K562 (cell line): ENCODE results near the gene USP22. TPM values are rescaled to one million over a fixed set of nuclear protein-coding genes. Genes with fewer than 3 reads are reported as not detected.

ENCODE experiments used
- ATAC-seq: fragments of 200-7000 bp; cut with Tn5 transposase; 3 replicates; pipeline ENCODE4 v1.9.1; 2020; ENCODE audit warnings: moderate library complexity
- BruUV-seq: library from RNA; stranded (reverse); fragments of 400-500 nt; replicated peaks from 2 replicates; lab custom pipeline; 2021; lab: Mats Ljungman, UMichigan
- CTCF ChIA-PET: fragments of 300-600 bp; formaldehyde crosslinking; extraction: SDS; loops from one replicate; lab custom pipeline; 2021; ENCODE audit warnings: low intra/inter-chr PET ratio; lab: Yijun Ruan, JAX
- POLR2A ChIA-PET: fragments of 300-600, 350-650 bp; sonication (Branson Sonifier 250); formaldehyde crosslinking; extraction: SDS; loops from one replicate; lab custom pipeline; 2021; ENCODE audit warnings: antibody characterized with exemption, inconsistent platforms; lab: Yijun Ruan, JAX
- DNase-seq, 4 experiments: peaks; one replicate each; pipeline versions ENCODE4 v3.0.0 to v3.0.0-alpha.2; 2011 to 2018; ENCODE audit warnings: low spot score in 3 of 4, mixed read lengths in 3 of 4; ENCODE audit errors: extremely low read depth in 1 of 4
- FAIRE-seq: peaks from 2 replicates; lab custom pipeline; 2011; peaks lifted over from hg19 to GRCh38; lab: Jason Lieb, UNC
- H2AFZ ChIP-seq: 2 replicates; pipeline ENCODE4 v1.6.0; 2011; ENCODE audit warnings: low read depth, low read length, control low read depth, inconsistent platforms
- H3K27ac ChIP-seq: fragments of 200-600 bp; 3 replicates; pipeline ENCODE4 v1.8.0; 2011; ENCODE audit warnings: low read depth, mild to moderate bottlenecking, control low read depth, inconsistent platforms, low read length, moderate library complexity, mixed read lengths; ENCODE audit errors: extremely low read depth
- H3K27me3 ChIP-seq, 2 experiments: fragments of 300-600 bp in 1 of 2; 2 replicates in 1 of 2; 3 replicates in 1 of 2; pipeline versions ENCODE4 v1.6.0 to v1.8.0; 2011; ENCODE audit warnings: inconsistent platforms in 2 of 2, low read length in 2 of 2, mild to moderate bottlenecking in 1 of 2, mixed read lengths in 1 of 2, moderate library complexity in 1 of 2; ENCODE audit not compliant: control insufficient read depth in 2 of 2, insufficient read depth in 2 of 2
- H3K36me3 ChIP-seq: fragments of 300-600 bp; 3 replicates; pipeline ENCODE4 v1.8.0; 2011; ENCODE audit warnings: mild to moderate bottlenecking, low read length, inconsistent platforms; ENCODE audit not compliant: control insufficient read depth, insufficient read depth
- H3K4me1 ChIP-seq, 2 experiments: fragments of 200-600 bp in 1 of 2; replicated peaks in 1 of 2; 2 replicates in 1 of 2; 3 replicates in 1 of 2; pipeline versions ENCODE4 v1.5.1 to v1.8.0; 2011; ENCODE audit warnings: inconsistent platforms in 2 of 2, low read length in 2 of 2, mild to moderate bottlenecking in 1 of 2, mixed read lengths in 1 of 2, moderate library complexity in 1 of 2; ENCODE audit not compliant: control insufficient read depth in 2 of 2, insufficient read depth in 2 of 2
- H3K4me2 ChIP-seq: 2 replicates; pipeline ENCODE4 v1.6.1; 2011; ENCODE audit warnings: low read length, control low read depth, inconsistent platforms, mixed read lengths; ENCODE audit not compliant: insufficient read depth
- H3K4me3 ChIP-seq: fragments of 200-600 bp; sonication (generic), shearing (Covaris generic); 2 replicates; pipeline ENCODE4 v1.5.1; 2016; ENCODE audit warnings: control low read depth, inconsistent platforms
- H3K79me2 ChIP-seq: fragments of 200-600 bp; 3 replicates; pipeline ENCODE4 v1.8.0; 2011; ENCODE audit warnings: low read length, inconsistent platforms; ENCODE audit not compliant: control insufficient read depth, insufficient read depth
- H3K9ac ChIP-seq, 2 experiments: 2 replicates each; pipeline versions ENCODE4 v1.6.0 to v1.6.1; 2011; ENCODE audit warnings: low read depth in 2 of 2, low read length in 2 of 2, control low read depth in 1 of 2, inconsistent platforms in 1 of 2, mild to moderate bottlenecking in 1 of 2, mixed read lengths in 1 of 2; ENCODE audit not compliant: insufficient read depth in 1 of 2
- H3K9me1 ChIP-seq: one replicate; pipeline ENCODE4 v1.6.0; 2011; ENCODE audit warnings: inconsistent platforms, mild to moderate bottlenecking, low read length, moderate library complexity; ENCODE audit not compliant: control insufficient read depth, insufficient read depth
- H3K9me3 ChIP-seq: replicated peaks from 2 replicates; pipeline ENCODE4 v1.5.1; 2011; ENCODE audit warnings: low read depth, low read length, inconsistent platforms; ENCODE audit not compliant: control insufficient read depth, insufficient read depth
- H4K20me1 ChIP-seq: replicated peaks from 2 replicates; pipeline ENCODE4 v1.6.1; 2011; ENCODE audit warnings: low read length, inconsistent platforms, mixed read lengths; ENCODE audit not compliant: control insufficient read depth, insufficient read depth
- MECOM ChIP-seq: fragments of 250-450 bp; sonication (Bioruptor Pico); IDR thresholded peaks from 2 replicates; pipeline ENCODE4 v1.8.0; 2022; ENCODE audit warnings: inconsistent platforms
- MEF2A ChIP-seq: IDR thresholded peaks from 2 replicates; pipeline ENCODE4 v1.6.1; 2011; ENCODE audit warnings: low read depth, mild to moderate bottlenecking, low read length, moderate library complexity; ENCODE audit not compliant: control insufficient read depth
- NCOA2 ChIP-seq, 2 experiments: fragments of 450-650 bp; IDR thresholded peaks; 2 replicates each; pipeline ENCODE4 v1.6.1; 2018; ENCODE audit warnings: mild to moderate bottlenecking in 2 of 2, moderate library complexity in 1 of 2; ENCODE audit not compliant: partially characterized antibody in 2 of 2
- NFIX ChIP-seq: fragments of 250-450 bp; sonication (Bioruptor Pico); IDR thresholded peaks from 2 replicates; pipeline ENCODE4 v1.4.0; 2020; ENCODE audit warnings: low read depth, mild to moderate bottlenecking, moderate library complexity
- PTRF ChIP-seq: fragments of 450-650 bp; IDR thresholded peaks from 2 replicates; pipeline ENCODE4 v1.6.1; 2016; ENCODE audit warnings: mild to moderate bottlenecking, missing genetic modification characterization, missing compliant biosample characterization
- RAD21 ChIP-seq, 2 experiments: fragments of 250-450 bp in 1 of 2; fragments of 450-650 bp in 1 of 2; sonication (Bioruptor Pico) in 1 of 2; formaldehyde crosslinking in 1 of 2; IDR thresholded peaks in 1 of 2; conservative IDR thresholded peaks in 1 of 2; 2 replicates each; pipeline versions ENCODE4 v1.4.0 to v1.8.0; 2020 to 2022; ENCODE audit warnings: mild to moderate bottlenecking in 2 of 2, moderate library complexity in 1 of 2
- RFX1 ChIP-seq: fragments of 450-650 bp; IDR thresholded peaks from 2 replicates; pipeline ENCODE4 v1.6.1; 2016; ENCODE audit warnings: mild to moderate bottlenecking, moderate library complexity
- SAFB ChIP-seq: fragments of 200-400 bp; formaldehyde crosslinking; IDR thresholded peaks from 2 replicates; pipeline ENCODE4 v1.6.1; 2017; ENCODE audit warnings: low read depth, low read length, borderline replicate concordance
- SMAD1 ChIP-seq: fragments of 150-350 bp; IDR thresholded peaks from 2 replicates; pipeline ENCODE4 v1.6.1; 2014; ENCODE audit warnings: low read length, low read depth; ENCODE audit not compliant: partially characterized antibody
- SOX6 ChIP-seq: fragments of 450-650 bp; IDR thresholded peaks from 2 replicates; pipeline ENCODE4 v1.6.1; 2014; ENCODE audit warnings: mild to moderate bottlenecking
- YY1 ChIP-seq, 3 experiments: IDR thresholded peaks; 2 replicates each; pipeline ENCODE4 v1.6.1; 2011; ENCODE audit warnings: low read length in 2 of 3, mild to moderate bottlenecking in 2 of 3, moderate library complexity in 2 of 3, borderline replicate concordance in 1 of 3, control low read depth in 1 of 3, low read depth in 1 of 3; ENCODE audit not compliant: insufficient read depth in 3 of 3, insufficient replicate concordance in 2 of 3, control insufficient read depth in 1 of 3, insufficient read length in 1 of 3; ENCODE audit errors: extremely low read depth in 1 of 3
- ZBTB7A ChIP-seq: IDR thresholded peaks from 2 replicates; pipeline ENCODE4 v1.6.1; 2011; ENCODE audit warnings: low read depth, mild to moderate bottlenecking, low read length, moderate library complexity, borderline replicate concordance; ENCODE audit not compliant: control insufficient read depth
- ZEB2 ChIP-seq: fragments of 450-650 bp; IDR thresholded peaks from 2 replicates; pipeline ENCODE4 v1.6.1; 2016
- ZNF146 ChIP-seq: IDR thresholded peaks from one replicate; pipeline ENCODE4 v1.6.1; 2018; ENCODE audit warnings: missing compliant biosample characterization; ENCODE audit not compliant: unreplicated experiment
- WGBS: fragments of 100-300 bp; shearing (Covaris generic); methylation state at CpG from one replicate; pipeline ENCODE4 v1.1.6; 2016; ENCODE audit warnings: low coverage, mixed read lengths; ENCODE audit not compliant: insufficient coverage; ENCODE audit errors: missing lambda C conversion rate; 5-methylcytosine and 5-hydroxymethylcytosine counted together
- in situ Hi-C: fragments of 300-500 bp; cut with MboI; formaldehyde crosslinking; loops from 4 replicates; pipeline ENCODE4 v1.15.0; 2018; ENCODE audit warnings: inconsistent platforms, mixed read lengths
- intact Hi-C: fragments of 100-400 bp; cut with micrococcal nuclease; formaldehyde crosslinking; loops from 2 replicates; pipeline ENCODE4 v1.14.2; 2022
- polyA plus RNA-seq, 8 experiments: library from polyadenylated mRNA; depleted of rRNA in 4 of 8; stranded (reverse) in 5 of 8; unstranded in 3 of 8; fragments of >200 nt; fragmentation: Nextera tagmentation in 2 of 8; fragmentation: Illumina TruSeq in 1 of 8; extraction: Ambion mirVana in 2 of 8; extraction: Trizol in 1 of 8; gene quantifications; 2 replicates each; pipeline versions ENCODE4 v1.2.1 to v1.2.3, GENCODE V29; 2011 to 2014; ENCODE audit warnings: inconsistent platforms in 1 of 8, missing spikeins in 1 of 8
- total RNA-seq, 7 experiments: library from RNA; depleted of rRNA in 6 of 7; stranded (reverse); fragments of >200 nt in 6 of 7; fragmentation: Illumina TruSeq in 2 of 7; extraction: Trizol in 2 of 7; gene quantifications; 2 replicates each; pipeline versions ENCODE4 v1.2.1 to v1.2.3, GENCODE V29; 2011 to 2021; ENCODE audit warnings: low replicate concordance in 1 of 7
- TF ChIP-seq, protein P1 (sequence below), 3 experiments: fragments of 200-800 bp in 1 of 3; fragments of 250-450 bp in 1 of 3; fragments of 450-650 bp in 1 of 3; sonication (Bioruptor Pico) in 1 of 3; sonication (Bioruptor generic) in 1 of 3; formaldehyde crosslinking in 1 of 3; IDR thresholded peaks; 2 replicates each; pipeline versions ENCODE4 v1.6.1 to v1.8.0; 2016 to 2022; ENCODE audit warnings: mild to moderate bottlenecking in 2 of 3, missing genetic modification characterization in 2 of 3, missing compliant biosample characterization in 1 of 3, moderate library complexity in 1 of 3

USP22 gene
- total and polyA plus RNA-seq, 9 of the 15 experiments (the other 6 are each of a cell fraction or from before 2014, with no cell fraction given), result 6.5 to 113 (median 58.9) TPM

GRCh38 chr17:21039839-21040575 lies 2.8 kb downstream of the USP22 start:
- H3K36me3 ChIP-seq, result peaks cover 40% of the 10 kb centered on the region; the same call in 2 of the 3 replicates
- peak overlapping the region; percentile 78 for H3K4me2 ChIP-seq
- ATAC-seq (no peak), DNase-seq (peak in 3 of 4 experiments; percentile 33 to 66 (median 33)), FAIRE-seq (no peak)
- peaks cover 28 to 29% of the 10 kb centered on the region in 2 experiments; a peak in 4 of 5 replicates for H3K4me1 ChIP-seq
- peaks cover 47% of the 10 kb centered on the region for H4K20me1 ChIP-seq
- no peaks in the 10 kb centered on the region for H3K9me3 ChIP-seq
- H3K9me1 ChIP-seq, result no peaks in the 10 kb centered on the region
- H3K4me3 ChIP-seq, result peak overlapping the region; percentile 97
- peaks cover 70% of the 10 kb centered on the region for H3K79me2 ChIP-seq
- peak overlapping the region in 1 of 2 experiments; percentile 81; a peak in 2 of 4 replicates for H3K9ac ChIP-seq
- H3K27me3 ChIP-seq, result no peaks in the 10 kb centered on the region
- intact Hi-C loops (loop anchor here (1.0 kb wide), 1 partner anchor 59 kb away; no protein-coding TSS in a partner anchor), in situ Hi-C loops (no loop called here)
- TSS peak; percentile 38 for BruUV-seq
- no peak overlapping the region for H2AFZ ChIP-seq
- ChIA-PET CTCF (interaction anchor here (0.5 to 1.9 kb wide), 2 partner anchors 59 to 281 kb away, joined by 3 to 9 read pairs; no protein-coding TSS in a partner anchor), POLR2A (no interaction called here)
- H3K27ac ChIP-seq, result peak overlapping the region; percentile 100; the same call in 2 of the 3 replicates
- WGBS, result 36% methylated on average over 6 of the region's 6 CpGs
- TF ChIP-seq NCOA2 (IDR thresholded peaks at IDR 0.05; ENCODE audit: partially characterized antibody in 2 of 2) (peak in 1 of 2 experiments; percentile 58), SOX6 (no peak), YY1 (IDR thresholded peaks at IDR 0.05; ENCODE audit: borderline replicate concordance in 1 of 3, control insufficient read depth in 1 of 3, extremely low read depth in 1 of 3, insufficient read depth in 3 of 3, insufficient read length in 1 of 3, insufficient replicate concordance in 2 of 3, low read depth in 1 of 3, low read length in 2 of 3) (peak in 1 of 3 experiments; percentile 64), ZEB2 (0 out of 2 replicates have a peak, but pooled peaks have one; percentile 43), NFIX (CRISPR knock-in tag) (peak; percentile 97), SAFB (no peak), RAD21 (CRISPR knock-in tag; conservative IDR thresholded peaks at IDR 0.05 in 1 of 2, IDR thresholded peaks at IDR 0.05 in 1 of 2) (peak; percentile 40 to 58; a peak in 3 of 4 replicates), ZNF146 (CRISPR knock-in tag) (no peak), SMAD1 (peak; percentile 81), MEF2A (no peak), PTRF (no peak), RFX1 (0 out of 2 replicates have a peak, but pooled peaks have one; percentile 3), MECOM (CRISPR knock-in tag) (no peak), ZBTB7A (peak; percentile 52; the same call in 1 of the 2 replicates)
- TF ChIP-seq, protein P1, sequence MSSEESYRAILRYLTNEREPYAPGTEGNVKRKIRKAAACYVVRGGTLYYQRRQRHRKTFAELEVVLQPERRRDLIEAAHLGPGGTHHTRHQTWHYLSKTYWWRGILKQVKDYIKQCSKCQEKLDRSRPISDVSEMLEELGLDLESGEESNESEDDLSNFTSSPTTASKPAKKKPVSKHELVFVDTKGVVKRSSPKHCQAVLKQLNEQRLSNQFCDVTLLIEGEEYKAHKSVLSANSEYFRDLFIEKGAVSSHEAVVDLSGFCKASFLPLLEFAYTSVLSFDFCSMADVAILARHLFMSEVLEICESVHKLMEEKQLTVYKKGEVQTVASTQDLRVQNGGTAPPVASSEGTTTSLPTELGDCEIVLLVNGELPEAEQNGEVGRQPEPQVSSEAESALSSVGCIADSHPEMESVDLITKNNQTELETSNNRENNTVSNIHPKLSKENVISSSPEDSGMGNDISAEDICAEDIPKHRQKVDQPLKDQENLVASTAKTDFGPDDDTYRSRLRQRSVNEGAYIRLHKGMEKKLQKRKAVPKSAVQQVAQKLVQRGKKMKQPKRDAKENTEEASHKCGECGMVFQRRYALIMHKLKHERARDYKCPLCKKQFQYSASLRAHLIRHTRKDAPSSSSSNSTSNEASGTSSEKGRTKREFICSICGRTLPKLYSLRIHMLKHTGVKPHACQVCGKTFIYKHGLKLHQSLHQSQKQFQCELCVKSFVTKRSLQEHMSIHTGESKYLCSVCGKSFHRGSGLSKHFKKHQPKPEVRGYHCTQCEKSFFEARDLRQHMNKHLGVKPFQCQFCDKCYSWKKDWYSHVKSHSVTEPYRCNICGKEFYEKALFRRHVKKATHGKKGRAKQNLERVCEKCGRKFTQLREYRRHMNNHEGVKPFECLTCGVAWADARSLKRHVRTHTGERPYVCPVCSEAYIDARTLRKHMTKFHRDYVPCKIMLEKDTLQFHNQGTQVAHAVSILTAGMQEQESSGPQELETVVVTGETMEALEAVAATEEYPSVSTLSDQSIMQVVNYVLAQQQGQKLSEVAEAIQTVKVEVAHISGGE (CRISPR knock-in tag; IDR thresholded peaks at IDR 0.05), result peak in 1 of 3 experiments; percentile 59; a peak in 2 of 6 replicates
